Activated effector memory CD4-positive, alpha-beta T cell treated with anti-CD3 and anti-CD28 coated beads, Interleukin-2, amount 50 U/mL, for 16 hours (primary cell): ENCODE data around the gene CHEK2.
"Not testable (repeated sequence)": the region's sequence is repeated elsewhere in the genome, so short reads cannot be mapped to it uniquely, and the experiment has no call there.

ENCODE experiments used
- DNase-seq: peaks from one replicate; pipeline ENCODE4 v3.0.0-alpha.2; 2020

CHEK2 gene

DNA sequence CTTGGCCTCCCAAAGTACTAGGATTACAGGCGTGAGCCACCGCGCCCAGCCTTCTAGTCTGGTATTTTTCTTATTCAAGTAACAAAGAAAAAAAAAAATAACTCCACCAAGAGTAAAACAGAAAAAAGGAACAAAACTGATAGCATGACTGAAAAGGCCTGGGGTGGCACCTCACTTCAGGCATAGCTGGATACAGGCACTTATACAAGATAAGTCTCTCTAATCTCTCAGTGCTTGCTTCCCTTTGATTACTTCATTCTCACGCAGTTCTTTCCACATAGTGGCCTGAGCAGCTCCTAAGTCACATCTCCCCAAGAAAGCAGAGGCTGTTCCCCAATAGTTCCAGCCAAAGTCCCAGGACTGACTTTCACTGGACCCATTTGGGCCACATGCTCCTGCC lies 58.7 kb downstream of the CHEK2 start:
- not testable (repeated sequence) for DNase-seq

DNA sequence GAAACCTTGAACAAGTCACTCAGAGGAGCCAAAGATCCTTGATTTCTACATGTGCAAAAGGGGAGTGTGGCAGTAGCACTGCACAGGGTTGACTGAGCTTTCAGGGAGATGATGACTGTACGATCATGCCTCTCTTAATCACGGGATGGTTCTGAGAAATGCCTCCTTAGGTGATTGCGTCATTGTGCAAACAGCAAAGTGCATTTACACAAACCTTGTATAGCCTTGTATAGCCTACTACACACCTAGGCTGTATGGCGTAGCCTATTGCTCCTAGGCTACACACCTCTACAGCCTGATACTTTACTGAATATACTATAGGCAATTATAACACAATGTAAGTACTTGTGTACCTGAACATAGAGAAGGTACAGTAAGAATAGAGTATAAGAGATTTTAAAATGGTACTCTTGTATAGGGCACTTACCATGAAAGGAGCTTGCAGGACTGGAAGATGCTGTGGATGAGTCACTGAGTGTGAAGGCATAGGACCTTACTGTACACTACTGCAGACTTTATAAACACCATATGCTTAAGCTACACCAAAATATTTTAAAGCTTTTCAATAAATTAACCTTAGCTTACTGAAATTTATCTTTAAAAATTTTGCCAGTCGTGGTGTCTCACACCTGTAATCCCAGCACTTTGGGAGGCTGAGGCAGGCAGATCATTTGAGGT lies 60.7 kb downstream of the CHEK2 start:
- not testable (repeated sequence) for DNase-seq

GRCh38 chr22:28679611-28680287 lies 61.9 kb downstream of the CHEK2 start, which contains the start of gene TTC28:
Gene TTC28 (minus strand): TSS chr22:28679840. CDS start chr22:28679723, 117 bp downstream.
- peak; percentile 64 for DNase-seq

DNA sequence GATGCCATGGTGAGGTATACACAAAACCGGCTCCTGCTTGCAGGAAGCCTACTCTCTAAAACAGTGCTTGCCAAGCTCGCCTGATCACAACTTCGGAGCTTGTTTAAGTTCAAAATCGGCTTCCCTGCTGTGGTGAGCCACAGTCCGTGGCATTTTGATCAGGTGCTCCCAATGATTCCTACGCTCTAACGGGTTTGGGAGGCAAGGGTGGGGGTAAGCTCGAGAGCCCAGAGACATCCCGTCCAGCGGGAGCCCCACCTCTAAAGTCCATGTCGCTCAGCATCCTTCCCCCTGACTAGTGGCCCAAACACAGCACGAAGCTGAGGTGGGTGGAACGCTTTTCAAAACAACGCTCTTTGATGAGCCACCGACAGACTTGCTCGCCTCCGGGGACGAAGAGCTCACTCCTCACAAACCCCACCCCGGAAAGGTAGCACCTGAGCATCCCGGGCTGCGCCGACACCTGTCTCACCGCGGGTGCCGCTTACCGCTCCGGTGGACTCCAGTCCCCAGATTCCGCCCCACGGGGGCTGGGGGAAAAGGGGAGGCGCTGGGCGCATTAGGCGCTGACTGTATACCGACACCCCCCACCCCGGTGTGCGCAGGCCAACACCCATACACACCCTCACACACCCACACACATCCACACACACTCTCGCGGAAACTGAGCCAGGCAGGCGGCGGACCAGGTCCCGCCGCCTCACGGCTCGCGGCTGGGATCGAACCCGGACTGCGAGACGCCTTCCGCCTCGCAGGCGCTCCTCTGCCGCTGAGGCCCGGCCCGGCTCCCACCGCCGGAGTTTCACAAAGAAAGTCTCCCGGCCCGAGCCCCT lies 62.6 kb downstream of the CHEK2 start:
- DNase-seq: peak; percentile 62

DNA sequence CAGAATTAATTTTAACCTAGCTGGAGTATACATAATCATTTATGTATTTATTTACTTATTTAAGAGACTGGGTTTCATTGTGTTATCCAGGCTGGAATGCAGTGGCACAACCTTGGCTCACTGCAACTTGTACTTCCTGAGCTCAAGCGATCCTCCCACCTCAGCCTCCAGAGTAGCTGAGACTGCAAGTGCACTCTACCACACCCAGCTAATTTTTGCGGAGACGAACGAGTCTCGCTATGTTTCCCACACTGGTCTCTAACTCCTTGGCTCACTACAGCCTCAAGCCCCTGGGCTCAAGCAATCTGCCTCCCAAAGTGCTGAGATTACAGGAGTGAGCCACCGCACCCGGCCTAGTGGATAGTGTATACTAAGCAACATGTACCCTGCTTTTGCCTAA lies 63.5 kb downstream of the CHEK2 start:
- DNase-seq: not testable (repeated sequence)

GRCh38 chr22:28674121-28674563 lies 67.5 kb downstream of the CHEK2 start:
- no peak for DNase-seq

DNA sequence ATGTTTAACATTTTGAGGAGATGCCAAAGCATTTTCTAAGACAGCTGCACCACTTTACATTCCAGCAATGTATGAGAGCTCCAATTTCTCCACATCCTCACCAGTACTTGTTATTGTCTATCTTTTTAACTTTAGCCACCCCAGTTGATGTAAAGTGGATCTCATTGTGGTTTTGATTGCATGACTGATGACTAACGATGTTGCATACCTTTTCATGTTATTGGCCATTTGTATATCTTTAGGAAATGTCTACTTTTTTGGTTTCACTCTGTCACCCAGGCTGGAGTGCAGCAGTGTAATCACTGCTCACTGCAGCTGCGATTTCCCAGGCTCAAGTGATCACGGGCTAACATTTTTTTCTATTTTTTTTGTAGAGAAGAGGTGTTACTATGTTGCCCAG lies 70.9 kb downstream of the CHEK2 start:
- DNase-seq: no peak

- DNase-seq: no peak
Observed at GRCh38 chr22:28670161-28670560, 71.5 kb downstream of the CHEK2 start.

- no peak for DNase-seq
Observed at GRCh38 chr22:28669387-28669786, 72.2 kb downstream of the CHEK2 start.

DNA sequence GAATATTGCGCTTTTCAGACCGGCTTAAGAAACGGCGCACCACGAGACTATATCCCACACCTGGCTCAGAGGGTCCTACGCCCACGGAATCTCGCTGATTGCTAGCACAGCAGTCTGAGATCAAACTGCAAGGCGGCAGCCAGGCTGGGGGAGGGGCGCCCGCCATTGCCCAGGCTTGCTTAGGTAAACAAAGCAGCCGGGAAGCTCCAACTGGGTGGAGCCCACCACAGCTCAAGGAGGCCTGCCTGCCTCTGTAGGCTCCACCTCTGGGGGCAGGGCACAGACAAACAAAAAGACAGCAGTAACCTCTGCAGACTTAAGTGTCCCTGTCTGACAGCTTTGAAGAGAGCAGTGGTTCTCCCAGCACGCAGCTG lies 78.1 kb downstream of the CHEK2 start:
- DNase-seq: not testable (repeated sequence)

DNA sequence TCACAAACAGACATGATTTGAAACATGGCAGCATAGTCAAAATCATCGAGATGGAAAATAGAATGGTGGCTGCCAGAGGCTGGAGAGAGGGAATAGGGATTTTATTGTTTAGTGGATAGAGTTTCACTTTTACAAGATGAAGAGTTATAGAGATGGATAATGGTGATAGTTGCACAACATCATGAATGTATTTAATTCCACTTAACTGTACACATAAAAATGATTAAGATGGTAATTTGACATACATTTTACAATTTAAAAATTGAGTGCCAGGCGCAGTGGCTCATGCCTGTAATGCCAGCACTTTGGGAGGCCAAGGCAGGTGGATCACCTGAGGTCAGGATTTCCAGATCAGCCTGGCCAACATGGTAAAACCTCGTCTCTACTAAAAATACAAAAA lies 83.2 kb downstream of the CHEK2 start:
- DNase-seq: no peak

- no peak for DNase-seq
Observed at GRCh38 chr22:28656181-28656580, 85.4 kb downstream of the CHEK2 start.

DNA sequence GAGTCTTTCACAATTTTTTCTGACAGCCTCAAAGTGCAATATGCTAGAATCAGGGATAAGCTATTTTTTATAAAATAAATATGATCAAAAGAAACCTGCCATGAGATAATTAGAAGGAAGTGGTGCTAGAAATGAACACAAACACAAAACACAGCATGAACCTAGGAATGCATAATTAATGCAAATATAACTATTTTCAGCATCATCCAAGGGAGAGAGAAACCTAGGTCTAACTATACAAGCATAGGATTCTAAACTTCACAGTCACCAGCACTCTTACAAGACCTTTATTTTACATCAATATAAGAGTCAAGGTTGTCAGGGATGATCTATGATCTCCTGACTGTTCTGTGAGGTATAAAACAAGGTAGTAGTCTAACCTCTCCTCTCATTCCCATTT lies 91.2 kb downstream of the CHEK2 start:
- DNase-seq: no peak

- no peak for DNase-seq
Observed at GRCh38 chr22:28648792-28649191, 92.8 kb downstream of the CHEK2 start.

- no peak for DNase-seq
Observed at GRCh38 chr22:28647216-28647615, 94.4 kb downstream of the CHEK2 start.

DNA sequence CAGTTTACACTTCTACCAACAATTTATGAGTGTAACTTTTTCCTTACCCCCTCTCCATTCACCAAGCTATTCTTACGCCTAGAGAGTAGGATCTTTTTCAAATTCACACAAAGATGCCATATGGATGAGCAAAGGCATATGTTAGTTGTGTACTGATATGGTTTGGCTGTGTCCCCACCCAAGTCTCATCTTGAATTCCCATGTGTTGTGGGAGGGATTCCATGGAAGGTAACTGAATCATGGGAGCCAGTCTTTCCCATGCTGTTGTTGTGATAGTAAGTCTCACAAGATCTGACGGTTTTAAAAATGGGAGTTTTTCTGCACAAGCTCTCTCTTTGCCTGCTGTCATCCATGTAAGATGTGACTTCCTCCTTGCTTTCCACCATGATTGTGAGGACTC lies 102.3 kb downstream of the CHEK2 start:
- no peak for DNase-seq
